ENCODE data around the gene KDM4B. TPM values are rescaled to one million over a fixed set of nuclear protein-coding genes. Genes with fewer than 3 reads are reported as not detected.

Gene KDM4B
- total and polyA plus RNA-seq, 10 of the 15 experiments (the other 5 are each of a cell fraction or from before 2014, with no cell fraction given) = 0.47 to 49.6 (median 16.2) TPM

- Histone ChIP-seq H2AFZ (ENCODE audit: control insufficient read depth, low read depth, low read length) (no peak overlapping the region), H4K20me1 (ENCODE audit: control insufficient read depth, insufficient read depth) (peaks cover 3% of the 10 kb centered on the region), H3K27ac (ENCODE audit: control insufficient read depth, insufficient read depth) (no peak overlapping the region), H3K27me3 (replicated peaks in 1 of 2; ENCODE audit: control insufficient read depth in 2 of 2, insufficient read depth in 2 of 2, low read length in 1 of 2) (no peaks in the 10 kb centered on the region), H3K36me3 (ENCODE audit: control insufficient read depth in 2 of 2, insufficient read depth in 2 of 2, low read length in 1 of 2) (peaks cover 21 to 36% of the 10 kb centered on the region in 2 experiments; a peak in 3 of 4 replicates), H3K79me2 (ENCODE audit: control insufficient read depth, insufficient read depth, low read length) (no peaks in the 10 kb centered on the region), H3K4me3 (no peak overlapping the region), H3K4me1 (ENCODE audit: control insufficient read depth, insufficient read depth, low read length) (no peaks in the 10 kb centered on the region), H3K4me2 (ENCODE audit: control insufficient read depth, insufficient read depth) (no peak overlapping the region), H3K9ac (ENCODE audit: control insufficient read depth, insufficient read depth, low read length) (no peak overlapping the region), H3K9me3 (replicated peaks; ENCODE audit: control insufficient read depth, insufficient read depth, low read length) (no peaks in the 10 kb centered on the region)
- ChIA-PET RAD21 (ENCODE audit: unreplicated experiment) (no interaction called here), CTCF (interaction anchor here (1.6 kb wide), 1 partner anchor 126 kb away, joined by 5 read pairs; no protein-coding TSS in a partner anchor), SMC1A (ENCODE audit: uncharacterized antibody, unreplicated experiment) (no interaction called here), POLR2A (no interaction called here)
- WGBS (ENCODE audit: insufficient coverage, insufficient replicate concordance, low lambda C conversion rate, missing lambda C conversion rate) = 100% methylated on average over 8 of the region's 8 CpGs
- BruUV-seq (replicated peaks) = no TSS peak
- TF ChIP-seq CBFB (IDR thresholded peaks at IDR 0.05; ENCODE audit: low read depth) (no peak), HDAC6 (IDR thresholded peaks at IDR 0.05; ENCODE audit: unreplicated experiment) (no peak), ZBED1 (IDR thresholded peaks at IDR 0.05; ENCODE audit: borderline replicate concordance) (no peak), SP1 (IDR thresholded peaks at IDR 0.05; ENCODE audit: low read depth, low read length) (no peak), ZNF274 (IDR thresholded peaks at IDR 0.05; ENCODE audit: insufficient read depth, insufficient read length) (no peak), SMAD5 (IDR thresholded peaks at IDR 0.05; ENCODE audit: low read depth) (no peak), MYB (IDR thresholded peaks at IDR 0.05; ENCODE audit: borderline replicate concordance, low read depth, low read length) (no peak), SIN3A (IDR thresholded peaks at IDR 0.05; ENCODE audit: low read depth, low read length) (no peak), ZBTB33 (IDR thresholded peaks at IDR 0.05) (no peak), PML (IDR thresholded peaks at IDR 0.05; ENCODE audit: low read length) (no peak), TBL1XR1 (IDR thresholded peaks at IDR 0.05; ENCODE audit: low read depth, low read length) (no peak), EZH2 (IDR thresholded peaks at IDR 0.05; ENCODE audit: borderline replicate concordance, control insufficient read depth, low read depth, low read length) (no peak), DPF2 (IDR thresholded peaks at IDR 0.05) (no peak), RELB (IDR thresholded peaks at IDR 0.05; ENCODE audit: low read depth) (no peak), NFXL1 (IDR thresholded peaks at IDR 0.05; ENCODE audit: borderline replicate concordance) (no peak), PAX8 (IDR thresholded peaks at IDR 0.05) (no peak)
- ATAC-seq (no peak), DNase-seq (ENCODE audit: low read depth, low spot score) (no peak), FAIRE-seq (no peak)
- in situ Hi-C loops (cut with MboI) (no loop called here), intact Hi-C loops (cut with micrococcal nuclease; ENCODE audit: unreplicated experiment) (no loop called here)
Measured at GRCh38 chr19:4935444-4935843, 33.5 kb upstream of the KDM4B start.

Data from GM12878 (cell line).